B cell (primary cell): Measurements from ENCODE around the gene CEP68. TPM values are rescaled to one million over a fixed set of nuclear protein-coding genes. Genes with fewer than 3 reads are reported as not detected.

Experiments
- ATAC-seq: fragments of 200-7000 bp; cut with Tn5 transposase; one replicate; pipeline ENCODE4 v1.10.0; 2021; ENCODE audit warnings: low read depth, mild to moderate bottlenecking, moderate number of reproducible peaks, moderate library complexity
- CTCF ChIA-PET: fragments of 350-600 bp; sonication (Branson Sonifier 250); formaldehyde crosslinking; loops from one replicate; lab custom pipeline; 2021; ENCODE audit warnings: antibody characterized with exemption, inconsistent platforms; lab: Charles Lee
- POLR2A ChIA-PET: fragments of 350-600 bp; sonication (Branson Sonifier 250); formaldehyde crosslinking; loops from one replicate; lab custom pipeline; 2021; ENCODE audit warnings: antibody characterized with exemption; lab: Charles Lee
- DNase-seq: peaks from one replicate; pipeline ENCODE4 v3.0.0; 2013
- H2AFZ ChIP-seq: 2 replicates; pipeline ENCODE4 v1.6.1; 2012; ENCODE audit warnings: mild to moderate bottlenecking, low read depth, low read length; ENCODE audit not compliant: insufficient read depth, poor library complexity, severe bottlenecking
- H3K27ac ChIP-seq, 2 donors: 1 replicate in 1 of 2; 2 replicates in 1 of 2; pipeline ENCODE4 v1.5.1; 2012 to 2013; ENCODE audit warnings: low read length in 2 of 2, mild to moderate bottlenecking in 2 of 2, moderate library complexity in 1 of 2
- H3K27me3 ChIP-seq, 4 experiments: fragments of 200-600 bp in 1 of 4; sonication (generic) in 1 of 4; replicated peaks in 1 of 4; 1 replicate in 2 of 4; 2 replicates in 2 of 4; pipeline versions ENCODE4 v1.6.1 to v1.7.0; 2013 to 2016; ENCODE audit warnings: low read length in 3 of 4, mild to moderate bottlenecking in 2 of 4, mixed read lengths in 1 of 4, moderate library complexity in 1 of 4; ENCODE audit not compliant: insufficient read depth in 4 of 4, control insufficient read depth in 3 of 4; ENCODE audit errors: control extremely low read depth in 1 of 4
- H3K36me3 ChIP-seq, 2 experiments: replicated peaks in 1 of 2; 1 replicate in 1 of 2; 2 replicates in 1 of 2; pipeline versions ENCODE4 v1.6.1 to v1.7.1; 2013; ENCODE audit warnings: low read length in 1 of 2; ENCODE audit not compliant: insufficient read depth in 2 of 2, control insufficient read depth in 1 of 2; ENCODE audit errors: control extremely low read depth in 1 of 2, extremely low read depth in 1 of 2
- H3K4me1 ChIP-seq, 2 donors: fragments of 200-600 bp in 1 of 2; sonication (generic) in 1 of 2; 1 replicate in 1 of 2; 2 replicates in 1 of 2; pipeline versions ENCODE4 v1.5.1 to v1.6.1; 2013 to 2017; ENCODE audit warnings: low read length in 2 of 2; ENCODE audit not compliant: control insufficient read depth in 2 of 2, insufficient read depth in 2 of 2
- H3K4me2 ChIP-seq: replicated peaks from 2 replicates; pipeline ENCODE3; 2012; ENCODE audit warnings: mild to moderate bottlenecking, low read depth, low read length; ENCODE audit not compliant: poor library complexity, severe bottlenecking
- H3K4me3 ChIP-seq, 5 experiments: fragments of 200-600 bp in 1 of 5; sonication (generic) in 1 of 5; 1 replicate in 3 of 5; 2 replicates in 2 of 5; pipeline versions ENCODE4 v1.5.1 to v1.7.0; 2011 to 2016; ENCODE audit warnings: low read length in 4 of 5, mild to moderate bottlenecking in 4 of 5, low read depth in 2 of 5, control low read depth in 1 of 5, moderate library complexity in 1 of 5; ENCODE audit not compliant: insufficient read depth in 1 of 5; ENCODE audit errors: control extremely low read depth in 1 of 5, extremely low read depth in 1 of 5
- H3K79me2 ChIP-seq: fragments of 200-600 bp; sonication (generic); one replicate; pipeline ENCODE4 v1.6.0; 2016; ENCODE audit warnings: low read length; ENCODE audit not compliant: control insufficient read depth, insufficient read depth
- H3K9ac ChIP-seq: fragments of 200-600 bp; sonication (generic); 2 replicates; pipeline ENCODE4 v1.6.1; 2017; ENCODE audit warnings: mild to moderate bottlenecking, low read length, moderate library complexity
- H3K9me3 ChIP-seq, 3 donors: one replicate each; pipeline versions ENCODE4 v1.6.1 to v1.7.1; 2013; ENCODE audit warnings: low read length in 2 of 3; ENCODE audit not compliant: control insufficient read depth in 2 of 3, insufficient read depth in 1 of 3; ENCODE audit errors: control extremely low read depth in 1 of 3
- H4K20me1 ChIP-seq: 2 replicates; pipeline ENCODE4 v1.6.0; 2012; ENCODE audit warnings: mild to moderate bottlenecking, low read length; ENCODE audit not compliant: insufficient read depth, control insufficient read depth, poor library complexity, severe bottlenecking
- H3K27ac Mint-ChIP-seq: one replicate; pipeline ENCODE4 v1.8.0; 2021; ENCODE audit warnings: mixed read lengths
- H3K27me3 Mint-ChIP-seq: one replicate; pipeline ENCODE4 v1.8.0; 2021; ENCODE audit warnings: mixed read lengths
- H3K4me1 Mint-ChIP-seq: one replicate; pipeline ENCODE4 v1.8.0; 2021; ENCODE audit warnings: mixed read lengths
- H3K4me3 Mint-ChIP-seq: one replicate; pipeline ENCODE4 v1.8.0; 2021; ENCODE audit warnings: mixed read lengths
- H3K9me3 Mint-ChIP-seq: one replicate; pipeline ENCODE4 v1.8.0; 2022; ENCODE audit warnings: mixed read lengths; ENCODE audit not compliant: insufficient read depth
- CTCF ChIP-seq: fragments of 200-600 bp; IDR thresholded peaks from one replicate; pipeline ENCODE4 v1.8.0; 2022; ENCODE audit warnings: antibody characterized with exemption, mild to moderate bottlenecking
- EZH2 ChIP-seq: IDR thresholded peaks from 2 replicates; pipeline ENCODE4 v1.6.1; 2012; ENCODE audit warnings: borderline replicate concordance, low read depth, mild to moderate bottlenecking, moderate library complexity, low read length; ENCODE audit not compliant: insufficient read depth, poor library complexity, severe bottlenecking
- WGBS: methylation state at CpG from one replicate; pipeline ENCODE4 v1.1.5; 2013; ENCODE audit warnings: missing lambda C conversion rate; ENCODE audit not compliant: insufficient coverage; 5-methylcytosine and 5-hydroxymethylcytosine counted together
- intact Hi-C: fragments of 100-400 bp; cut with micrococcal nuclease; formaldehyde crosslinking; loops from one replicate; pipeline ENCODE4 v1.10.0; 2022
- polyA plus RNA-seq: library from polyadenylated mRNA; depleted of rRNA; stranded (reverse); fragments of >200 nt; gene quantifications from 2 replicates; pipeline ENCODE4 v1.2.3, GENCODE V29; 2012
- total RNA-seq, 2 donors: library from RNA; stranded (reverse); fragments of 120-200 nt in 1 of 2; gene quantifications; 1 replicate in 1 of 2; 2 replicates in 1 of 2; pipeline versions ENCODE4 v1.2.3 to v1.2.4, GENCODE V29; 2013 to 2022

Gene CEP68
- total and polyA plus RNA-seq, 2 donors (not counting 1 experiment from before 2014, with no cell fraction given), result 11.0 to 32.0 TPM

GRCh38 chr2:65016789-65017188 is 39.4 kb upstream of the CEP68 start:
- Histone ChIP-seq H4K20me1 (no peaks in the 10 kb centered on the region), H3K36me3 (peaks cover 0 to 15% of the 10 kb centered on the region in 2 experiments), H3K4me3 (no peak overlapping the region), H2AFZ (no peak overlapping the region), H3K9ac (no peak overlapping the region), H3K79me2 (peaks cover 5% of the 10 kb centered on the region), H3K27ac (no peak overlapping the region), H3K27me3 (no peaks in the 10 kb centered on the region), H3K4me1 (peaks cover 29 to 35% of the 10 kb centered on the region in 2 donors), H3K9me3 (no peaks in the 10 kb centered on the region), H3K4me2 (peak overlapping the region; percentile 27)
- no peaks in the 10 kb centered on the region for H3K27me3 Mint-ChIP-seq
- no peak for TF ChIP-seq CTCF
- no peak for TF ChIP-seq EZH2
- H3K4me3 Mint-ChIP-seq, result peak overlapping the region; percentile 27
- H3K9me3 Mint-ChIP-seq, result no peaks in the 10 kb centered on the region
- WGBS, result 67% methylated on average over 6 of the region's 6 CpGs
- DNase-seq (no peak), ATAC-seq (peak; percentile 18)
- peak overlapping the region; percentile 26 for H3K27ac Mint-ChIP-seq
- CTCF ChIA-PET, result interaction anchor here (0.9 to 9.0 kb wide), 16 partner anchors 9 to 144 kb away, joined by 3 to 115 read pairs (median 6); no protein-coding TSS in a partner anchor
- H3K4me1 Mint-ChIP-seq, result peaks cover 48% of the 10 kb centered on the region
- intact Hi-C loops, result loop anchor here (1.0 kb wide), 3 partner anchors 17 to 99 kb away; no protein-coding TSS in a partner anchor
- POLR2A ChIA-PET, result interaction anchor here (1.2 to 1.7 kb wide), 2 partner anchors 16 to 26 kb away, joined by 3 to 9 read pairs; no protein-coding TSS in a partner anchor

- peaks cover 48% of the 10 kb centered on the region for H3K4me1 Mint-ChIP-seq
- Histone ChIP-seq H3K4me2 (peak overlapping the region; percentile 27), H3K4me1 (peaks cover 29 to 35% of the 10 kb centered on the region in 2 donors), H3K9ac (no peak overlapping the region), H3K4me3 (no peak overlapping the region), H2AFZ (no peak overlapping the region), H3K27me3 (no peaks in the 10 kb centered on the region), H4K20me1 (no peaks in the 10 kb centered on the region), H3K27ac (no peak overlapping the region), H3K79me2 (peaks cover 5% of the 10 kb centered on the region), H3K36me3 (peaks cover 0 to 19% of the 10 kb centered on the region in 2 experiments), H3K9me3 (no peaks in the 10 kb centered on the region)
- intact Hi-C loops, result loop anchor here (1.0 kb wide), 3 partner anchors 16 to 100 kb away; no protein-coding TSS in a partner anchor
- H3K27ac Mint-ChIP-seq, result peak overlapping the region; percentile 72
- peak overlapping the region; percentile 55 for H3K4me3 Mint-ChIP-seq
- WGBS, result no CpG with 5 or more reads among the region's 4 CpGs
- H3K27me3 Mint-ChIP-seq, result no peaks in the 10 kb centered on the region
- TF ChIP-seq CTCF (peak; percentile 69), EZH2 (no peak)
- DNase-seq (peak; percentile 73), ATAC-seq (peak; percentile 82)
- no peaks in the 10 kb centered on the region for H3K9me3 Mint-ChIP-seq
- CTCF ChIA-PET, result interaction anchor here (0.6 to 9.0 kb wide), 25 partner anchors 9 to 471 kb away, joined by 3 to 115 read pairs (median 5); partner anchors contain the start of genes RAB1A and SLC1A4
- POLR2A ChIA-PET, result interaction anchor here (0.7 to 1.7 kb wide), 5 partner anchors 15 to 728 kb away, joined by 3 to 9 read pairs (median 4); no protein-coding TSS in a partner anchor
Measured at GRCh38 chr2:65017335-65017734, 38.9 kb upstream of the CEP68 start.
